Stimulated activated CD4-positive, alpha-beta T cell treated with anti-CD3 and anti-CD28 coated beads, TNF-alpha, amount 100 ng/mL, for 48 hours (primary cell): ENCODE measurements around the gene DLG2.

Experiments used
- DNase-seq, 3 donors: peaks; one replicate each; pipeline ENCODE4 v3.0.0-alpha.2; 2020; ENCODE audit warnings: low read depth in 3 of 3

The DLG2 gene

GRCh38 chr11:84496122-84496521 is 1131.0 kb downstream of the DLG2 start:
- DNase-seq, result no peak

- no peak for DNase-seq
These were observed 1147.0 kb downstream of the DLG2 start for GRCh38 chr11:84480131-84480530.

- DNase-seq, result no peak
These were observed 1150.6 kb downstream of the DLG2 start for GRCh38 chr11:84476581-84476980.

- DNase-seq, result no peak
These were observed 1155.6 kb downstream of the DLG2 start for GRCh38 chr11:84471501-84471900.

DNA sequence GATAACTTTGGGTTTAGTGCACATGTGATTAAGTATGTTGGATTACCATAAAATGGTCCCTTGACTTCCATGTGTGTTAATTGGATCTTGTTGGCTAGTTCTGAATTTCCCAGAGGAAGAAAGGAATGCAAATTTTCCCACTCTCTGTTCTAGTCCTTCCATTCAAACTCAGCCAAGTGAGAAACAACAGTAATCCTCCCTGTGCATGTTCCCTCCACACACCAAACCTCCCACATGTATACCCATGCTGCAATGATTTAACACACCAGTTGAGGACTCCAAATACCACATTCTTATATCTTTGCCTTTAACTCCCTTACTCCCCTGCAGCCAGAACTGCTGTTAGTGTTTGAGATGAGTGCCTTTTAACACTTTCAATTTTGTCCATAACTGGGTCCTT is 1158.9 kb downstream of the DLG2 start:
- DNase-seq, result no peak

- DNase-seq, result no peak
These were observed 1162.1 kb downstream of the DLG2 start for GRCh38 chr11:84465040-84465439.

- no peak for DNase-seq
These were observed 1171.5 kb downstream of the DLG2 start for GRCh38 chr11:84455691-84456090.

DNA sequence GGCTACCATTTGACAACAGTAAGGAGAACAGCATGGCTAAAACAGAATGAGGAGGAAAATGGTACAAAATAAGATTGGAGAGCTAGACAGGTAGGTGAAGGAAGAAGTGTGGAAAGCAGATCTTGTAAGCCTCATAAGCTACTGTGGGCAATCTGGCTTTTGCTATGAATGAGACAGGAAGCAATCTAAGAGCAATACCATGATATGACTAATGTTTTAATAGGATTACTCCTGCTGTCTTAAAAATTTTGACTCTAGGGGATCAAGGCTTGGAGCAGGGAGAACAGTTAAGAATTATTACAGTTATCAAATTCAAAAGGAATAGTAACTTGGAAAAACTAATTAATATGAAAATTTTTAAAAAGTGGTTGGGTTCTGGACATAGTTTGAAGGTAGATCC is 1174.9 kb downstream of the DLG2 start:
- DNase-seq, result no peak

GRCh38 chr11:84438565-84438964 is 1188.6 kb downstream of the DLG2 start:
- DNase-seq, result no peak

GRCh38 chr11:84437071-84437980 is 1189.8 kb downstream of the DLG2 start:
- DNase-seq, result no peak

GRCh38 chr11:84430661-84431060 is 1196.5 kb downstream of the DLG2 start:
- no peak for DNase-seq

GRCh38 chr11:84425673-84426072 is 1201.5 kb downstream of the DLG2 start:
- DNase-seq, result no peak

- DNase-seq, result no peak
These were observed 1206.9 kb downstream of the DLG2 start for GRCh38 chr11:84420271-84420670.

DNA sequence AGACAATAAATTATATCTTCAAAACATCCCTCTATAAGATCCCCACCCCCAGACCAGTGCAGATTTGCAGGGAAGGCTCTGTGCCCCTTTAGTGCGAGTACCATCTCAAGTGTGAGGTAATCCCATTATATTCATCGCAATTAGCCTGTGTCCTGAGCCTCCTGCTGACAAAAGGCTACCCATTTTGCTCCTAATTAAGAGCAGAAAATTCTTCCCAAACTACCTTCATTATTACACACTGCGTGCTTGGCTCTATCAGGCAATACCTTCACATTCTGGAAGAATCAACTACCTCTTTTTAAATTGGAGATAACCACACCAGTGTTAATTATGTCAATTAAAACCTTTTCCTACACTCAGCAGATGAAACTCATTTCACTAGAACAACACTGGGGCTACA is 1207.5 kb downstream of the DLG2 start:
- DNase-seq, result no peak

GRCh38 chr11:84414920-84415319 is 1212.2 kb downstream of the DLG2 start:
- no peak for DNase-seq

DNA sequence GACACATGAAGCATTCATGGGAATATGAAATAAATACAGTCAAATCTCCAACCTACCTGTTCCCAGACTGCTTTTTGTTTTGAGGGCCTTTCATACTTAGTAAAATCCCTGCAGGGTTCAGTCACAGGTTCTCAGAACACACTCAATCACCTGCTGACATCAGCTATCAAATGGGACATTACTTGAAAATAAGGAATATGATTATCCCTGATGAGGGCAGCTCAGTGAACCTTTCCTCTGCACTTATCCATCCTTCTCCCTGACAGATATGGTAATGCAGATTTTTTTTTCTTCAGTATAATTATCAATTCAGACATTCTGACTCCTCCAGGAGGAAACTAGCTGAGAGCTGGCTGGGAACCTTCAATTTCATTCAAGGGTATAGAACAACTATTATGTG is 1213.6 kb downstream of the DLG2 start:
- no peak for DNase-seq

- DNase-seq, result no peak
These were observed 1214.3 kb downstream of the DLG2 start for GRCh38 chr11:84412862-84413261.

DNA sequence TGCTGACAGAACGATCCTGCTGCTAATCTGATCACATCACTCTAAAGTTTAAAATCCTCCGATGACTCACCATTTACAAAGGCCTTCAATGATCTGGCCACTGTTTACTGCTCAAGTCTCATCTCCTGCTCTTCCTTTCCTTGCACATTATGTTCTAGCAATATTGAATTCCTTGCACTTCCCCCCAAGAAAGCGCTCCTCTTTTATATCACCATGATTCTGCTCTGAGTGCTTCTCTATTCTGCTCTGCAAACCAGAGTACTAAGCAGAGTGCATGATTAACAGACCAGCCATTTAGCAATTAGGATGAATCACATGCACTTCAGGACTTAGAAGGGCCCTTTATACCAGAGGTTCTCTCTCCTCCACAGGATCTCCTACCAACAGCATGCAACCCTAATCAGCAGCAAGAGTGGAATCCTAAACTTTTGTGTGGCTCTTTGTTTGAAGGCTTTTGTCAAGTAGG is 1218.2 kb downstream of the DLG2 start:
- DNase-seq, result no peak

DNA sequence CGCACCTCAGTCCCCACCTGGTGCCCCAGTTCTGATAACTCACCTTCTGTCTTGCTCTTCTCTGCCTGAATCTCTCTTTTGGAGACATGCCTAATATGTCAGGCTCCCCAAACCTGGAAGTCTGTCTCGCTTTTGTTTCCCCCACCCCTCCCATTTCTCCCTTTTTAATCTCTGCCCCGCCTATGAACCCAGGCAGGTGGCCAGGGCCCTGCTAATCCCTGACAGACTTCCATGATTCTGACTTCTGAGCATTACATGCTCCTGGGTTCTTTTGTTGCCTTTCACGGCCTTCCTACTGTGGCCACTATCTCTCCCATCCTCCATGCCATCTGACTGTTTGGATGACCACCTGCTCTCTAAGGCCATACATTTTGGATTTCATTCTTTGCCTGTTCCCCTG is 1220.1 kb downstream of the DLG2 start:
- DNase-seq, result no peak

GRCh38 chr11:84398017-84398626 is 1229.0 kb downstream of the DLG2 start:
- no peak for DNase-seq

DNA sequence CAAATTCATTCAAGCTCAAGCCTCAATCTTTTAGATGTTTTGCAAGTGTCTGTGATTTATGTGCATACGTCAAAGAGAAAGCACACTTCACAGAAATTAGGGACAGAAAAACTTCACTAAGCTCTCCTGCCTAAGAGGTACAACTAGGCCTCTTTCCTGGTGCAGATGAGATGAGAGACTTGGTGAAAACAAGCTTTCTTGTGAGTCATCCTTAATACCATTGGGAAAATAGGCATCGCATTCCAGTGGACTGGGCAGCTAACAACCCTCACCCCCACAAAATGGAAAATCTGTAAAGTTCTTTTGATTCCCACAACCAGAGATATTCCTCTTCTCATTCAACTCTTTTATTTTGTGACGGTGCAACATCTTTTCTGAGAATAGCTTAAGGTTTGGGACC is 1230.6 kb downstream of the DLG2 start:
- no peak for DNase-seq

DNA sequence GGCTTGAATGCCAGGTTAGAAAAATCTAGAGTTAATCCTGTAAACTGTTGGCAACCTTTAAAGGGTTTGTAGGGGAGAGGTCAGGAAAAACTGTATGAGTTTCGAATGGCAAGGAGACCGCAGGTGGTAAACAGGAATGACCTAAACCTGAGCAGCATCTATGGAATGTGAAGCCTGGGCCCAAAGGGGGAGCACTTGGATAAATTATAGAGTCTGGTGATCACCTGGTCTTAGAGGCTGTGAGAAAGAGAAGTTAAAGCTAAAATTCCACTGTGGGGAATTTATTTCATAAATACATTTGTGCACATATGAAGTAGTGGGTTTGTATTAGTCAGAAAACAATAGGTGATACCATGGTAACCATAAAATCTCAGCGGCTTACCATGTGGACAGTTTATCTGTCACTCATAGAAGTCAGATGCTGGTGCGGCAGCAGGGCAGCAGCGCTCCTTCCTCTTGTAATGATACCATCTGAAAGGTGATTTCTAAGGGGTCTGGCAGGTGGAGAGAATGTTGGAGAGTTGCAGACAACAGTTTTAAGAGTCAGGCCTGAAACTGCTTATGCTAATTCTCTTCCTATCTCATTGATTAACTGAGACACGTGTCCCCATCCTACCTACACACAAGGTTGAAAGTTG is 1236.6 kb downstream of the DLG2 start:
- DNase-seq, result no peak

DNA sequence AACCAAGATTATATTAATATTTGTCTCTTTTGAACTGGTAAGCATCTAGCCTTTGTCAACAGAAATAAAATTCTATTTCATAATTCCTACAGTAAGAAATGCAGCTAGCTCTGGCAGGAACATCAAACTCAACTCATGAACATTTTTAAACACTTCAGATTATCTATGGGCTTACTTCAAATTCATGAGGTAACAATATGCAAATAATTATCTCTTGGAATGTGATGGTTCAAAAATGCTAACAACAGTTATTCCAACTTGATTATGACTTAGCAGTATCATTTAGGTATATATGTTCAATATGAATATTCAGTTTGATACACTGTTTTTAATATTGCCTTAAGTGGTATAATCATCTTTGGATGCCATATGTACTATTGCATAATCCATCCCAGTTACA is 1237.4 kb downstream of the DLG2 start:
- no peak for DNase-seq
